AML-193 (cell line): ENCODE data around the gene EIF4E1B.

Experiments used
- DNase-seq, 2 experiments: peaks; one replicate each; lab custom pipeline; 2025; lab: John Stamatoyannopoulos, UW

The EIF4E1B gene

DNA sequence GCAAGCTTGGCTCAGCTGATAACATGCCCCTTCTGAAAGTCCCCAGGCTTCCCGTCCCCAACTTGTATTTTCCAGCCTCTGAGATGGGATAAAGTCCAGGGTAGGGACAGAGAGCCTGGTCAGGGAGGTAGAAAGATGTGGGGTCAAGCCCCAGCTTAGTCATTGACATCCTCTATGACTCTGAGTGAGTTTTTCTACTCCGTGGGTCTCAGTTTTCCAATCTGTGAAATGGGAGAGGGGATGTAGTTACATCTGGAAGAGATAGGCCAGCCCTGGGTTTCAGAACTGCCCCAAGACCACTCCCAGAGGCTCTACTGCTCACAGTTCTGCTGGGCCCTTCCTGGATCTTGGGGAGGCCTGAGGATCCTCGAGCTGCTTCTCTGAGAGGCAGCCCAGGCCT lies 23.6 kb upstream of the EIF4E1B start:
- DNase-seq, result no peak

DNA sequence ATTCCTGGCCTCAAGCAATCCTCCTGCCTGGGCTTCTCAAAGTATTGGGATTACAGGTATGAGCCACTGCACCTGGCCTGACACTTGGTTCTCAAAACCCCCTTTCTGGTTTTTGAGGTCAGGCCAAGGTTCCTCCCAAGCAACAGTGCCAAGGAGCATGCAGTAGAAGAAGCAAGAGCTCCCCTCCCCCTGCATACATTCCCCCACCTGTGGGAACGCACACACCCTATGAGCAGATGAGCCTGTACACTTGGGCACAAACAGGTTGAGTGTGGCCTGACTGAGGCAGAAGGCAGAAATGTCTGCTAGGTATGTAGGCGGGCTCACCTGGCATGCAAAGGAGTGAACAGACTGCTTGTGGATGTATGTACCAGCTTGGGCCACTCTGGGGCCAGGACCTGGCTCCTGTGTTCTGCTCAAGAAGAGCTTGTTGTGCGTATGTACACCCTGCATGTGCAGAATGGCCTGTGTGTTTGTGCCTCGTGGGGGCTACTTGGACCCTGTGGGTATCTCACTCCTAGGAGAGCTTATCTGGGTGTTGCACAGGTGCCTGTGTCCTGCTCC lies 22.3 kb upstream of the EIF4E1B start:
- no peak for DNase-seq

DNA sequence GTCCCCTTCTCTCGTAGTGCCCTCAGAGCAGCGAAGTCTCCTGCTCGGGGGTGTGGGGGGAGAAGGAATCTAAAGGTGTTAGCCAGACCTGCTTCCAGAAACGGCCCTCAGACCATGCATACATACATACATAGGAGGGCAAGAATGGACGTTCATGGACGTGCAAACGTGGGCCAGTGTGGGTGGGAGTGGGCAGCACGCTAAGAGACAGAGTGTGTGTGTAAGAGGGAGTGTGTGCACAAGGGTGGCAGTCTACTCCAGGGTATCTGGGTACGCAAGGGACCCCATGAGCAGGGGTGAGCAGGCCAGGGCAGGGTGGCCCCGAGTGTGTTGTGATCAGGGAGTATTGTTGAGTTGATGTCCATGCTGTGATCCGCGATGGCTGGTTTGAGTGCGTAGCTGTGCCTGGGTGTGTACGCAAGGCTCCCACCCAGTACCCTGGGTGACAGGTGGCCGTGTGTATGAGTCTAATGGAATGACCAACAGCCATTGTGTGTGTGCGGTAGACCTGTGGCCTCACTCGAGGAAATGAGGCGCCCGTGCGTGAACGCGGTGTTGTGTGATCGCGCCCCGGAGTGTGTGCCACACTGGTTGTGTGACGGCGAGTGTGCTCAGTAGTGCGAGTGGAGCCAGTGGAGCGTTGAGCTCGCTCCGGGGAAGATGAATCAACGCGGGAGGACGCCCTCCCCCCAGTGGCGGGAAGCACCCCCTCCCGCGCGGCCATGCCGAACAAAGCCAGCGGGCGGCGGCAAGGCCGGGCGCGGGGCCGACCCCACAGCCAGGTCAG lies 21.3 kb upstream of the EIF4E1B start:
- no peak for DNase-seq

DNA sequence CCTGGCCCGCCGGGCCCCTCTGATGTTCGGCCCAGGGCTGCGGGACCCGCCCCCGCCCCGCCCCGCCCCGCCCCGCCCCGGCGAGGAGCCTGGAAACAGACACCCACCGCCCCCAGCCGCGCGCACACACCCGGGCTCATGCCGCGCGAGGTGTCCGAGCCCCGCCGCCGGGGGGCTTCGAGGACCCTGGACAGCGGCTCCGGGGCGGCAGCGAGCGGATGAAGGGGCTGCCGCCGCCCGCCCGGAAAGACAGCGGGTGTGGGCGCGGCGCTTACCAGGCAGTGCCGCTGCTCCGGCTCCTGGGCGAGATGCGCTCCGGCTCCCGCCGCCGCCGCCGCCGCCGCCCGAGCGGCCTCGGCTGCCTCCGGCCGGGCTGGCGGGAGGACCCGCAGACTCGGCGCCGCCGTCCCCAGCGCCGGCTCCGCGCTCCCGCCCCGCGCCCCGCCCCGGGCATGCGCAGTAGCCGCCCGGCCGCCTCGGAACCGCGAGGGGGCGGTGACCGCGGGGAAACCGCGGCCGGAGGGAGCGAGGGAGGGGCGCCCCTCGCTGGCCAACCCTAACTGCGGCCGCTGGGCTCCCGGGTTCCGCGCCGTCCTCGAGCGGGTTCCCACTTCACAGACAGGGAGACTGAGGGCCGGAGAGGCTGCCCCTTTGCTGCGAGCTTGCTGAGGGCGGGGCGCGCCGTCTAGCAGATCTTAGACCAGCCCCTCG lies 20.6 kb upstream of the EIF4E1B start, which contains the start of gene GPRIN1:
Gene GPRIN1 (minus strand): TSS at position 433 of the 711 bp plus-strand sequence. CDS start 10,322 bp downstream, outside the sequence.
- DNase-seq, result peak; percentile 9 to 20

DNA sequence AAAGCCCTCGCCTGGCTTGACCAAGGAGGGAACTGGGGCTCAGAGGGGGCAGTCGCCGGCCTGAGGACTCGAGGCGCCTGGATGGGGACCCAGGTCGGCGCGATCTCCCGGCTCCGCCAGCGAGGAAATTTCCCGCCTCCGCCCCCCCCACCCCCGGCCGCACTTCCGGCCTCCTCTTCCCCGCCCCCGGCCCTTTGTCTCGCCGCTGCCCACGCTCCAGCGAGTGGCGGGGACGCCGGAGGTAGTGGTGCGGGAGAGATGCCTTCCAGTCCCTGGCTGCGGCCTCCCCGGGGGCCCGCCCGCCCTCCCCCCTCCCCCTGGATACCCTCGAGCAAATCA lies 20.1 kb upstream of the EIF4E1B start:
- no peak for DNase-seq

DNA sequence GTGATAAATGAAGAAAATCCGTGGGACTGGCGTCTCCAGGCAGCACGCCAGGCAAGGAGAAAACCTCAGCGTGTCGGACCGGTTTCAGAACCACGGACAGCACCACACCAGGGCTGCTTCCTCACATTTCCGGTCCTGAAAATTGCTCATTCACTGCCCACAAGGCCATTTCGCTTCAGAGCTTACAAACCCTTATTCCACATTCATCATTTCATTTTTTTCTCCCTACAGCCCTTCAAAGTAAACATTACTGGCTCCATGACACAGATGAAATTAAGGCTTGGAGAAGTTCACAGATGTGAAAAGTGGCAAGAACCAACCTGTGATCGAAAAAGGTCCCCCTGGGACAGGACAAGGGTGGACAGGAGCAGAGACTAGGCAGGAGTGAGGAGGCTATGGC lies 19.0 kb upstream of the EIF4E1B start:
- DNase-seq, result peak; percentile 47 to 48

DNA sequence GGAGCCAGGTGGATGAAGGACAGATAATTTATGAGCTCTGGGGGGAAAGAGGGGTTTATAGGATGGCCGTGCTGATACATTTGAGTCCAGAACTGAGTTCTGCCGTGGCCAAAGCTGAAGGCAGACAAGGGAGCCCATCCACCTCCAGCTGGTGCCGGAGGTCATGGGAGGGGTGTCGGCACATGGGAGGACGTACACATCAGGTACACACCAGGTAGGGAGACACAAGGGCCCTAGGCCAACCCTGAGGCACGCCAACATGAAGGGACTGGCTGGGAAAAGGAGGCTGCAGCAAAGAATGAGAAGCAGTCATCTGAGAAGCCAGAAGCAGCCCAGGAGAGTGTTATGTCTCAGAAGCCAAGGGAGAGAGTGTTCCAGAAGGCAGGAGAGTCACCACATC lies 18.5 kb upstream of the EIF4E1B start:
- no peak for DNase-seq

DNA sequence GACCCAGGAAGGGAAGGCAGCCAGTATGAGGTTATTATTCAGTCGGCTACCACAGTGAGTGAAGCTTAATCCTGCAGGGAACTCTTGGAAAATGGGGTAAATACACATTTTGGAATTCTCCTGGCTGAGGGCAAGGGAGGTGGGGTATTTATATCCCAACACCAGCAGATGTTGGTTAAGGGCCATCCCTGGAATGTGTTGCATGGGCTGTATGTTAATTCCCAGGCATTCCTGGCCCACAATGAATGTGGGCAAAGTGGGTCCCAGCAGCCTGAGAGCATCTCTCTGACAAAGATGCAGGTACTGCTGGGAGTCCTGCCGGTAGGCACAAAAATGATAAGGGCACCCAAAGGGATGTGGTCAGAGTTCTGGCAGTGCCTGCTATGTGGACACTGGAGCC lies 17.6 kb upstream of the EIF4E1B start:
- DNase-seq, result no peak

DNA sequence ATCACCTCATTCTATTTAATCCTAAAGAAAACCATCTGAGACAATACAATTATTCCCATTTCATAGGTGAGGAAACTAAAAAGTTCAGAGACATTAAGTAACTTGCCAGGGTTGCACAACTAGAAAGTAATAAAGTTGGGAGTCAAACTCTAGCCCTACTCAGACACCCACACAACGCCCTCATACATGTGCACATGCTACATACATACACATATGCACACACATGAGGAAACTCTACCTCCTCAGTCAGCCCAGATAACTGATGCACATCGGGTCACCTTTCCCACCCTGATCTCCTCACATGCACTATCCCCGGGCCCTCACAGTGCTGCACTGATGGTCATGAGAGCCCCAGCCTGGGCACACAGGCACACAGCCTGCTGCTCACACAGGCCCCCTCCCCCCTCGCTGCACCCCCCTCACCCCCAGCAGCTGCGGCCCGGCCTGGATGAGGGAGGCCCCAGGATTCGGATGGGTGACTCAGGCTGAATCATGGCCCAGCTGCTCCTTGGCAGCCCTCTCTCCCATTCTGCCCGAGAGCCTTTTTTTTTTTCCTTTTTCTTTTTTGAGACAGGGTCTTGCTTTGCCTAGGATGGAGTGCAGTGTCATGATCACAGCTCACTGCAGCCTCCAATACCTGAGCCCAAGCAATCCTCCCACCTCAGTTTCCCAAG lies 15.5 kb upstream of the EIF4E1B start:
- DNase-seq, result no peak

DNA sequence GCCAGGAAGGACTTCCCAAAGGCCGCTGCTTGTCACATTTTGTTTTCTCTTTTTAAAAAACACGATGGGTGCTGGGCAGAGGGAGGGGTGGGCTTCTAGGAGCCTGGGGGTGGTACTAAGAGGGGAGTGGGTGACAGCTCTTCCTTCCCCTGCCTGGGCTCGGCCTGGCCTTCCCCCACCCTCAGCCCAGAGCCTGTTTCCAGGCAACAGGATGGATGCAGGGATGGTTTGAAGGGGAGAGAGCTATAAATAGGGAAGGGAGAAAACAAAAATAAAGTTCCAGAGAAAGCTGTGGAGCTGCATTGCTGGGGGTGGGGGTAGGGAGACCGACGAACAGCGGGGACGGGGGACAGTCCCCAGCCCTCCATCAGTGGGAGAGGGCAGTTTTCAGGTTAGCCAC lies 14.0 kb upstream of the EIF4E1B start:
- DNase-seq, result no peak

DNA sequence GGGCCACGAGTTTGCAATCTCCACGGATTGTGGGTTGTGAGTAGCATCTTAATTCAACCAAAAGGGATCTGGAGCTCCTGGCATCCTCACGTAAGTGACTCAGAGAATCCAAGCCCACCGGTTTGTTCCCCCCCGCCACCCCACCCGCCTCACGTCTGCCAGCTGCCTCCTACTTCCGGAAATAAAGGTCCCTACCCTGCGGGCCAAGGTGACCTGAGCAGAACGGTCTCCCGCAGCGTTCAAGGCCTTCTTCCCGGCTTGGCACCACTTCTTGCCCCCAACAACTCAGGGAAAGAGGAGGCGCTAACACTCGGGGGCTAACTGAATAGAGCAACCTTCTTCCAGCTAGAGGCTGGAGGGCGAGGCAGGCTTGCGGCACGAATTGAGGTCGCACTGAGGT lies 11.7 kb upstream of the EIF4E1B start:
- no peak for DNase-seq

DNA sequence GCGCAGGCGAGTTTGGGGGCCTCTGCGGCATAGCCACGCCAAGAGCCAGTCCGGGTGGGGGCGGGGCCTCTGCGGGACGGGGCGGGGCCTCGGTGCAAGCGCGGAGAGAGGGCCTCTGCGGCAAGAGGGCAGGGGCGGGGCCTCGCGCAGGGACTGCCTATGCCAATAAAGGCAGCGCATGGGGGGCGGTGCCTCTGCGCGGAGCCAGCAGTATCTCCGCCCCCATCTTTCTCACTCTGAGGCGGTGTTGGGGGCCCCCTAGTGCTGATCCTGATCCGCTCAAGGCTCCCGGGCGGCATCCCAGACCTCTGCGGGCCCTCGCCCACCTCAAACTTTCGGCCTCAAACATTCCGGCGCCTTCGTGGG lies 11.3 kb upstream of the EIF4E1B start:
- no peak for DNase-seq

DNA sequence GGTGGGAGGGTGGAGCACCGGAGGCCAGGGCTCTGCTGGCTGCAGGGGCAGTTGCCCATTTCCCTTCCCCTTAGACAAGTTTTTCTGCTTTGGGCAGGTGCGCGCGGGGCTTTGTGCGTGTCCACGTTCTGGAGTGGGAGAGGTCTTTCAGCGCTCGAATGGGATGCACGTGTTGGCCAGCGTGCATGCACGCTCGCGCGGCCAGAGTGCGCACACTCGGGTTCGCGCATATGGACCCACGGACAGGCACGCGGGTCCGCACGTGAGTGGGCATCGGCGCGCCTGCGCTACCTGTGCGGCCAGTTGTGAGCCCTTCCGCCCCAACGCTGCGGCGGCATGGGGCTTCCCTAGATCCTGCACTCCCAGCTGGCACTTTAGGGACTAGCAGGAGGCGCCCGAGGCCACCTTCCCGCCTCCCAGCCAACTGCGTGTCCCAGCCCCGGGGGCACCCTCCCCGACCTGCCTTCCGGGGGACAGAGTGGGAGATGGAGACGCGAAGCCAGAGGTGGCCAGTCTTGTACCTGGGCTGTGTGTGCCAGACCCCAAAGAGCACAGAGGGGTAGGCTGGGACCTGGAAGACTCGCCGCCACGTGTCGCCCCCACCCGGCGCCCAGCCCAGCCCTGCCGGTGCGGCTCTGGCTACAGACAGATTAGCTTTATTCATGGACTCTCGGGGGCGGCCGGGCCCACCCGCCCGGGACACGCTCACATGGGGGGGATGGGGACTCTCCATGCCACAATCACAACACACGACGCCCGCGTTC lies 10.7 kb upstream of the EIF4E1B start:
- DNase-seq, result no peak

DNA sequence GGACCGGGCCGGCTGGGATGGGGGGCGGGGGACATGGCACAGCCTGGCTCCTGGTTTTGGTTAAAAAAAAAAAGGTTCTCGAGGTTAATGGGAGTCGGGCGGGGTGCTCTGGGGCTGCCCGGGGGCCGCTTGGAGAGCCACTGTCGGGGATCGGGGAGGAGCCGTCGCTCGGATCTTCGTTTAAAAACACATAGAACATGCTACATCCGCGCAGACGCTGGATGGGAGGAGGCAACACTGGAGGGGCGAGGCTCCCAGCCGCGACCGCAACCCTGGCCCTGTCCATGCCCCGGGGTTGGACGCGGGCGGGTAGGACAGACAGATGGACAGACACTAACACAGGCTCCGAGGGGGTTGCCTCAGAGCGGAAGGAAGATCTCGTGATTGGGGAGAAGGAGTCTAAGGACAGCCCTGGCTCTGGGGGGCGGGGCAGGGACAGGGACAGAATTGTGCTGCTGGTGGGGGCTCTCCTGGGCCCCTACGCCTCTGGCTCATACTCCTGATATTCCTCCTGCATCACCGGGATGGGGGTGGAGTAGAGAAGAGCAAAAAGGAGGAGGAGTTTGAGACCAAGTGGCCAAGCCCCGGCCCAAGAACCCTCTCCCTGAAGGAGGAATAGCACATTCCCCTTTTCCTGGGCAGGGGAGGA lies 10.0 kb upstream of the EIF4E1B start:
- no peak for DNase-seq

DNA sequence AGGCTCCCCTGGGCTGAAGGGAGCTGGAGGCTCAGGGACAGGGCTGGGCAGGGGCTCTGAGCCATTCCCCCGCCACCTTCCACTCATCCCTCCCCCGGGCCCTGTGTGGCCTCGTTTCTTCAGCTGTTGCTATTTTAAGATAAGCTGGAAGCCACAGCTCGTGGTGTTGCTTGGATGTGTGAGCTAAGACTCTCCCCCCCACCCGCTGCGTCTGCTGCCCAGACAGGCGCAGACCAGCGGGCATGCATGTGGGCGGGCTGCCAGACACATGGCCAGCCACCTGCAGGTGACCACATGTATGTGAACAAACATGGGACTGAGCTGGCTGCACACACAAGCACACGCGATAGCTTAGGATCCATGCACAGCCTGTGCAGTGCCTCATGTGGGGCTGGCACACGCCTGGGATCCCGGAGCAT lies 8.8 kb upstream of the EIF4E1B start:
- no peak for DNase-seq

DNA sequence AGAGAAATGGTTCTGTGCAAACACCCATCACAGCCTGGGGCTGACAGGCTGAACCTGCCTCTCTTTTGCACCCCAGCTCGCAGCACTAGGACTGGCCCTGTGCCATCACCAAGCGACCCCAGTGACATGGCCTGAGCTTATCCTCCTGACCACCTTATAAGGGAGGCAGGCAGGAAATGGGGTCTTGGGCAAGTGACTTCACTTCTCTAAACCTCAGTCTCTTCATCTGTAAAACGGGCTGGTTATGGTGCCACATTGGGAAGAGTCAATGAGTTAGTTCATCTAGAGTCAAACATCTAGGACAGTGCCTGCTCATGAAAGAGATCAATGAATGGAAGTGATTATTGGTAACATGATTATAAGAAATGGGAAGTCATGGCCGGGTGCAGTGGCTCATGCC lies 6.3 kb upstream of the EIF4E1B start:
- no peak for DNase-seq

DNA sequence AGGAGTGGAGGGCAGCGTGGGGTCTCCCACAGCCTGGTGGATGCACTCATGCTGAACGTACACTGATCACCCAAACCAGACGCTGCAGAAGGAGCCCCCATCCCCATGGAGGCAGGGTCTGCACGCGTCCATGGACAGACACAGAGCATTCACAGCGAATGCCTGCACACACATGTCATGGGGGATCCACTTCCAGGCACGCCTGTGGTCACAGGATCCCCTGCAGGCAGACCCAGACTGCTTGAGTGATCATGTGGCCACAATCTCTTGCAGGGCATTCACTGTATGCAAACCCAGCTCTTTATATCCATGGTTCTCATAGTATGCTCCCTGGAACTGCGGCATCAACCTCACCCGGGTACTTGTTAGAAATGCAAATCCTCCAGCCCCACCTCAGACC lies 5.5 kb upstream of the EIF4E1B start:
- DNase-seq, result no peak

DNA sequence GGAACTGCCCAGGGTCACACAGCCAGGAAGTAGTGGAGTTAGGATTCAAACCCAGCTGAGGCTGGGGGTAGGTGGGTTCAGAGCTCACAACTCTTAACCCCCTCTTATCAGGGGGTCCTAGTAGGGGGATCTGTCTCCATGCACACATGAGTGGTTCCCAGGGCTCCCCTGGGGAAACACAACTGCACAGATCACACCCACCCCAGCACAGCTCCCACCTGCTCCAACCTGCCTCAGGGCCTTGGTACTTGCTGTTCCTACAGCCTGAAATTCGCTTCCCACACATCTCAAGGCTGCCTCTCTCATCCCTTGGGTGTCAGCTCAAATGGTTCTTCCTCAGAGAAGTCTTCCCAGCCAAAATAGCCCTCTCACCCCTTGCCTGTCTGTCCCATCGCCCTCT lies 5.0 kb upstream of the EIF4E1B start:
- no peak for DNase-seq

DNA sequence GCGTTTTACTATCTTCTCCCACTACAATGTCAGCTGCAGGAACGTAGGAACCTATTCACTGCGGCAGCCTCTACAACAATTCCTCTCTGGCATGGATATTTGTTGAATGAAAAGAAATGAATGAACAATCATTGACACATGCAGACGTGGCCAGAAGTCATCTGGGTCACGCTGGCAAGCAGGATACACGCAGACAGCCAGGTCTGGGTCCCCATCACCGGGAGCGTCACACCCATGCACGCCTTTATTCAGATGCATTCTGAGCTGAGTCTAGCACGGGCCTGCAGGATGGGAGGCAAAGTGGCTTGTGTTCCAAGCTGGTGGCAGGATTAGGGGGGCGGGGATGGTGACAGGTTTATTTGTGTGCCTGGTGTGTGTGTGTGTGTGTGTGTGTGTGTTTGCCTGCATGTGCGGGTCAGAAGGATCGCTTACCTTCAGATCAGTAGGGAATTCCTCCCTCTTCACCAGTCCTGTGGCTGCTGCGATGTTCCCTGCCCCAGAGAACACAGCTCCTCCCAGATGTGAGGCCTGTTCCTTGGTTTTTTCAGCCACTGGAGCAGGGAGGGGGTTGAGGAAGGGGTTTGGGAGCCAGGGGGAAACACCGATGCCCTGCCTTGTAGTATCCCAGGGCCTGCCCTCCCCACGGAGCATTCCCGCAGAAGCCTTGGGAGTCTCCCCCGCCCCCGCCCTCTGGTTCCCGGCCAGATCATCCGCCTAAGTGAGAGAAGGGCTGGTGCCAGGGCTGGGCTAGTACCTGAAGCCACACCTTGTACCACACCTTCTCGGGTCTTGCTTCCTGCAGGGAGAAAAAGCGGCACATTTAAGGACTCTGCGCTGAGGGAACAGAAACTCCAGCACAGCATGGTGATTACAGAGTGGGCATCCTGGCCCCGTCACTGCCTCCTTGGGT lies 4.3 kb upstream of the EIF4E1B start:
- DNase-seq, result no peak

DNA sequence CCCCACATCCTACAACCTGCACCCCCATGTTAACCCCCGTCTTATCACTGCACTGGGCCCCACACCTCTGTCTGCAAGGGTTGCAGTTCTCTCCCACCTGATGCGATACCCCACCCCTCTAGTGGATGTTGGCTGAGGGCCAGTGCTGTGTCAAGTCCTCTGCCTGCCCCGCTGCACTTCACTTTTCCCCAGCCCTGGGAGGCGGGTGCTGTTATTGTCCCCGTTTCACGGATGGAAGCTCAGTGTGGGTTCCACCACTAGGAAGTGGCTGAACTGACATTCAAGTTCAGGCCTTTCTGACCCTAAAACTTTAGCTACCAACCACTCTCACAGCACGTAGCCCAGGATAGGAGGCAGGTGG lies 3.6 kb upstream of the EIF4E1B start:
- DNase-seq, result no peak

DNA sequence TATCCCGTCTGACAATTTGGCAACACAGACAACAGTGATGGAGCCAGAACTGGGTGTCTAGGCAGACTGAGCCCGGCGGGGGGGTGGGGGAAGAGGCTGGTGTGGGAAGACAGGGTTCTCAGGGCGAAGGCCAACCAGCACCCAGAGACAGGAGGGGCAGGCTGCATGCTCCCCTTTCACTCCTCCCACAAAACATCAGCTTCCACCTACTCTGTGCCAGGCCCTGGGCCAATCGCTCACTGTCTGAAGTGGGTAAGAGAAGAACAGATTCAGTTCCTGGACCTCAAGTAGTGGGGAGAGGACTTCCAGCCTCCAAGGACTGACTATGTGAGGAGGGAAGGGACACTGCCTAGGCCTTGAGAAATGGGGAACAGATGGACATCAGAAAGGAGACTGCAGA lies 2.9 kb upstream of the EIF4E1B start:
- DNase-seq, result no peak
